Mesenchymal stem cell (in vitro differentiated cells and primary cell): ENCODE data around the gene PBX3.

ENCODE experiments used
- DNase-seq: peaks from one replicate; pipeline ENCODE4 v3.0.0-alpha.2; 2013
- H2AFZ ChIP-seq: one replicate; pipeline ENCODE4 v1.6.1; 2013; ENCODE audit warnings: low read depth, mild to moderate bottlenecking, control low read depth, inconsistent platforms, low read length, moderate library complexity
- H2AK5ac ChIP-seq: 2 replicates; pipeline ENCODE4 v1.6.1; 2013; ENCODE audit warnings: low read length, moderate library complexity, mild to moderate bottlenecking, inconsistent platforms; ENCODE audit not compliant: severe bottlenecking
- H2BK120ac ChIP-seq: one replicate; pipeline ENCODE4 v1.6.1; 2013; ENCODE audit warnings: low read depth, mild to moderate bottlenecking, inconsistent platforms, low read length, moderate library complexity
- H2BK12ac ChIP-seq, 2 experiments: one replicate each; pipeline ENCODE4 v1.6.1; 2013; ENCODE audit warnings: inconsistent platforms in 2 of 2, low read length in 2 of 2, mild to moderate bottlenecking in 2 of 2, moderate library complexity in 2 of 2, control low read depth in 1 of 2
- H2BK15ac ChIP-seq: one replicate; pipeline ENCODE4 v1.6.1; 2013; ENCODE audit warnings: mild to moderate bottlenecking, low read depth, inconsistent platforms; ENCODE audit not compliant: poor library complexity, severe bottlenecking
- H2BK5ac ChIP-seq: 2 replicates; pipeline ENCODE4 v1.6.1; 2013; ENCODE audit warnings: low read depth, mild to moderate bottlenecking, low read length, control low read depth, inconsistent platforms; ENCODE audit not compliant: poor library complexity, severe bottlenecking
- H3K14ac ChIP-seq, 2 experiments: one replicate each; pipeline ENCODE4 v1.6.1; 2013; ENCODE audit warnings: inconsistent platforms in 2 of 2, low read length in 2 of 2, control low read depth in 1 of 2, mild to moderate bottlenecking in 1 of 2, moderate library complexity in 1 of 2
- H3K18ac ChIP-seq, 2 experiments: one replicate each; pipeline ENCODE4 v1.6.1; 2013; ENCODE audit warnings: inconsistent platforms in 2 of 2, low read length in 2 of 2, control low read depth in 1 of 2, low read depth in 1 of 2, mild to moderate bottlenecking in 1 of 2
- H3K23ac ChIP-seq, 2 experiments: one replicate each; pipeline ENCODE4 v1.6.1; 2013; ENCODE audit warnings: inconsistent platforms in 2 of 2, low read length in 2 of 2, mild to moderate bottlenecking in 2 of 2, moderate library complexity in 2 of 2, control low read depth in 1 of 2
- H3K27ac ChIP-seq: 2 replicates; pipeline ENCODE4 v1.5.1; 2013; ENCODE audit warnings: mild to moderate bottlenecking, moderate library complexity, low read length, control low read depth, inconsistent platforms; ENCODE audit not compliant: poor library complexity, severe bottlenecking
- H3K27me3 ChIP-seq, 2 experiments: 2 replicates each; pipeline versions ENCODE4 v1.6.1 to v1.7.0; 2013; ENCODE audit warnings: low read length in 2 of 2, mild to moderate bottlenecking in 2 of 2, moderate library complexity in 2 of 2, control low read depth in 1 of 2, inconsistent platforms in 1 of 2; ENCODE audit not compliant: control insufficient read depth in 1 of 2, insufficient read depth in 1 of 2
- H3K36me3 ChIP-seq, 2 experiments: 2 replicates each; pipeline versions ENCODE4 v1.6.1 to v1.7.0; 2013; ENCODE audit warnings: low read length in 2 of 2, control low read depth in 1 of 2, inconsistent platforms in 1 of 2, low read depth in 1 of 2, mild to moderate bottlenecking in 1 of 2; ENCODE audit not compliant: insufficient read depth in 2 of 2, control insufficient read depth in 1 of 2
- H3K4ac ChIP-seq, 2 experiments: one replicate each; pipeline ENCODE4 v1.6.1; 2013; ENCODE audit warnings: inconsistent platforms in 2 of 2, low read length in 2 of 2, mild to moderate bottlenecking in 2 of 2, moderate library complexity in 2 of 2, control low read depth in 1 of 2, low read depth in 1 of 2
- H3K4me1 ChIP-seq: 2 replicates; pipeline ENCODE4 v1.6.1; 2013; ENCODE audit warnings: low read depth, low read length, control low read depth; ENCODE audit not compliant: control insufficient read depth, insufficient read depth
- H3K4me2 ChIP-seq: 2 replicates; pipeline ENCODE4 v1.6.1; 2013; ENCODE audit warnings: low read length, mild to moderate bottlenecking, inconsistent platforms; ENCODE audit not compliant: poor library complexity, severe bottlenecking
- H3K4me3 ChIP-seq, 2 experiments: 2 replicates each; pipeline versions ENCODE4 v1.5.1 to v1.7.0; 2013; ENCODE audit warnings: low read length in 2 of 2, mild to moderate bottlenecking in 2 of 2, control low read depth in 1 of 2, low read depth in 1 of 2; ENCODE audit not compliant: insufficient read depth in 1 of 2
- H3K79me1 ChIP-seq: replicated peaks from 2 replicates; pipeline ENCODE4 v1.6.1; 2013; ENCODE audit warnings: mild to moderate bottlenecking, control low read depth, low read length, inconsistent platforms; ENCODE audit not compliant: poor library complexity, severe bottlenecking
- H3K9ac ChIP-seq: 2 replicates; pipeline ENCODE4 v1.7.0; 2013; ENCODE audit warnings: mild to moderate bottlenecking, low read length, moderate library complexity
- H3K9me3 ChIP-seq: 2 replicates; pipeline ENCODE4 v1.7.0; 2013; ENCODE audit warnings: mild to moderate bottlenecking, low read length; ENCODE audit not compliant: control insufficient read depth
- H4K8ac ChIP-seq: one replicate; pipeline ENCODE4 v1.6.1; 2013; ENCODE audit warnings: inconsistent platforms, mild to moderate bottlenecking, low read length, moderate library complexity
- H4K91ac ChIP-seq: one replicate; pipeline ENCODE4 v1.6.1; 2013; ENCODE audit warnings: mild to moderate bottlenecking, low read length, inconsistent platforms
- WGBS: methylation state at CpG from one replicate; pipeline ENCODE4 v1.1.7; 2013; ENCODE audit warnings: mixed read lengths; 5-methylcytosine and 5-hydroxymethylcytosine counted together

Gene PBX3

DNA sequence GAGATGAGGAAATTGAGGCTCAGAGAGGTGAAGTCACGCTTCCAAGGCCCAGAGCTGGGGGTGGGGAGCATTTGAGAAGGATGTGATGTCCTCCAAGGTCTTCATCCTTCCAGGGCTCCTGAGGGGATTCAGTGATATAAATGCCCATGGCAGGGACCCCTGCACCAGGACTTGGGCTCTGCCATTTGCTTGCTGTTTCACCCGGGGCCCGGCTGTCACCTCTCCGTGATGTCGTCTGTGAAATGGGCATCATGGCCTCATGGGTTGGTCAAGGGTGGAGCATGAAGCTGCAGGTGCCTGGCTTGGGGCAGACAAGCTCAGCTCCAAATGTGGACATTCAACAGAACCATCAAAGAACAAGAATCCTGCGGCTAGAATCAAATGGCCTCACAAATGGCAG is 253.1 kb downstream of the PBX3 start:
- no peak overlapping the region for H2AK5ac ChIP-seq
- H3K4me2 ChIP-seq: no peak overlapping the region
- H2AFZ ChIP-seq: no peak overlapping the region
- H4K8ac ChIP-seq: no peak overlapping the region
- H3K18ac ChIP-seq: no peak overlapping the region
- H3K4me3 ChIP-seq: no peak overlapping the region
- H2BK5ac ChIP-seq: no peak overlapping the region
- no peak overlapping the region for H4K91ac ChIP-seq
- no peaks in the 10 kb centered on the region for H3K36me3 ChIP-seq
- no peak overlapping the region for H2BK12ac ChIP-seq
- H3K14ac ChIP-seq: no peak overlapping the region
- no peak overlapping the region for H3K27ac ChIP-seq
- no peaks in the 10 kb centered on the region for H3K4me1 ChIP-seq
- no peaks in the 10 kb centered on the region for H3K9me3 ChIP-seq
- DNase-seq: no peak
- peaks cover 26 to 43% of the 10 kb centered on the region in 2 experiments for H3K27me3 ChIP-seq
- 94% methylated on average over 6 of the region's 6 CpGs for WGBS
- H3K79me1 ChIP-seq: no peaks in the 10 kb centered on the region
- no peak overlapping the region for H3K4ac ChIP-seq
- no peak overlapping the region for H2BK15ac ChIP-seq
- H3K23ac ChIP-seq: no peak overlapping the region
- no peak overlapping the region for H3K9ac ChIP-seq
- no peak overlapping the region for H2BK120ac ChIP-seq

DNA sequence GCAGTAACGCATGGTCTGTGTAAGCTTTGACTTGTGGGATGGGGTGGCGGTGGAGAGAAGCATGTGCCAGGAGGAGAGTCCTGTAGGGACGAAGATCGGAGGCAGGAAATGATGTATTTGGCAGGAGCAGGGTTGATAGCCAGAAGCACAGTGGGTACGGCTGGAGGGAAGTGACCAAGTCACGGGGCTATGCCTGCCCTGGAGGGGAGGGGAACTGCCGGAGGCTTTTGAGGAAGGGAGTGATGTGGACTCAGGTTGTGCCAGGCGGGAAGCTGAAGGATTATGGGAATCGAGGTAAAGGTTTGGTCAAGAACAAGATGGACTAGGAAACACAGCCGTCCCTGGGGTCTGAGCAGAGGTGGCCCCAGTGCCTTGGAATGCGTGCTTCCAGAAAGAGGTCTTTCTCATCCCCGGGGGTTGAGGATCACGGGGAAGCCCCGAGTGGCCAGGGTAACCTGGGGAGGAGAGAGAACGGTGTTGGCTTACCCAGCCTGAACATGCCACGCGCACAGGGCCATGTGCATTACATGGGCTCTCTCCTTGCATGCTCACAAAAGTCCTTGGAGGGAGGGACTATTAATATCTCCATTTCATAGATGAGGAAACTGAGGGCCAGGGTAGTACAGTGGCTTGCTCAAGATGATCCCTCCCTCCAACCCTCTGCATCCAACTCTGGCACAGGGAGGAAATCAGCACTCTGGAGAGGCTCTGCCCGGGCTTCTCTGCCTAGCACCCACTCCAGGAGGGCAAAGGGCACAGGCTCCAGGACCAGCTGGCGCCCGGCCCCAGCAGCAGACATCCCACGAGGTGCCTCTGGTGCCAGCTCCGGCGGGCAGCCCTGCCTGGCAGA is 253.8 kb downstream of the PBX3 start:
- Histone ChIP-seq H2BK5ac (no peak overlapping the region), H2BK12ac (no peak overlapping the region), H2BK120ac (no peak overlapping the region), H2AK5ac (no peak overlapping the region), H3K36me3 (no peaks in the 10 kb centered on the region), H3K23ac (no peak overlapping the region), H3K4me2 (no peak overlapping the region), H3K79me1 (no peaks in the 10 kb centered on the region), H2AFZ (no peak overlapping the region), H3K18ac (no peak overlapping the region), H3K9me3 (no peaks in the 10 kb centered on the region), H3K27ac (no peak overlapping the region), H3K27me3 (peaks cover 26 to 37% of the 10 kb centered on the region in 2 experiments), H2BK15ac (no peak overlapping the region), H4K8ac (no peak overlapping the region), H3K9ac (no peak overlapping the region), H3K4me1 (no peaks in the 10 kb centered on the region), H4K91ac (no peak overlapping the region), H3K4ac (no peak overlapping the region), H3K14ac (no peak overlapping the region), H3K4me3 (no peak overlapping the region)
- WGBS: 87% methylated on average over 23 of the region's 23 CpGs
- no peak for DNase-seq

DNA sequence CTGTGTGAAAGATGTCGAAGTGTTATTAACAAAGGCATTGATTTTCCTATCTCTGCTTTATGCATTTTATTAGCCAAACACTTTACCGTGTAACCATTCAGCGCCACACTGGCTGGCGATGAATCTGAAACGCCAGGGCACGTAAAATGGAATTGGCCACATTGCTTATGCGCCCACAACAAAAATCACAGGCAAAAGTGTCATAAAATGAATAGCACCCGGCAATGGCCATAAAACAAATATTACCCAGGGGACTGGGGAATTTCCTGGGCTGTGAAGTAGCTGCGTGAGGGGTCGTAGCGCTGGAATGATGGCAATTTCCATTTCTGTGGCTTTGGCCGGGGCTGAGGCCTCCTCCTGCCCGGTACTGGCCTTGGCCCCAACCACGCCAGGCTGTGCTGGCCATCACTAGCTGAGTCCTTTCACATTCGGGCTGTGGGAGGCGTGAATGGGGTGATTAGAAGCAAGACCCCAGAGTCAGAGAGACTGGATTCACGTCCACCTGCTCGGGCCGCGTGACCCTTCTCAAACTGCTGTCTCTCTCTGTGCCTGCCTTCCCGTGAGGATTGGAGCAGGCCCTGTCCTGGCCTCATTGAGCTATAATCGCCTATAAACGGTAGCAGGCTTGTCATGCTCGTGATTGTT is 254.5 kb downstream of the PBX3 start:
- Histone ChIP-seq H3K9me3 (no peaks in the 10 kb centered on the region), H2BK15ac (no peak overlapping the region), H2BK120ac (no peak overlapping the region), H3K79me1 (no peaks in the 10 kb centered on the region), H3K23ac (no peak overlapping the region), H3K27me3 (peaks cover 26 to 32% of the 10 kb centered on the region in 2 experiments), H3K9ac (no peak overlapping the region), H2AK5ac (no peak overlapping the region), H3K27ac (no peak overlapping the region), H3K18ac (no peak overlapping the region), H3K4me2 (no peak overlapping the region), H3K36me3 (no peaks in the 10 kb centered on the region), H3K4ac (no peak overlapping the region), H3K4me1 (no peaks in the 10 kb centered on the region), H3K4me3 (no peak overlapping the region), H4K91ac (no peak overlapping the region), H2AFZ (no peak overlapping the region), H2BK5ac (no peak overlapping the region), H2BK12ac (no peak overlapping the region), H4K8ac (no peak overlapping the region), H3K14ac (no peak overlapping the region)
- whole genome bisulfite sequencing: 87% methylated on average over 24 of the region's 24 CpGs
- no peak for DNase-seq

DNA sequence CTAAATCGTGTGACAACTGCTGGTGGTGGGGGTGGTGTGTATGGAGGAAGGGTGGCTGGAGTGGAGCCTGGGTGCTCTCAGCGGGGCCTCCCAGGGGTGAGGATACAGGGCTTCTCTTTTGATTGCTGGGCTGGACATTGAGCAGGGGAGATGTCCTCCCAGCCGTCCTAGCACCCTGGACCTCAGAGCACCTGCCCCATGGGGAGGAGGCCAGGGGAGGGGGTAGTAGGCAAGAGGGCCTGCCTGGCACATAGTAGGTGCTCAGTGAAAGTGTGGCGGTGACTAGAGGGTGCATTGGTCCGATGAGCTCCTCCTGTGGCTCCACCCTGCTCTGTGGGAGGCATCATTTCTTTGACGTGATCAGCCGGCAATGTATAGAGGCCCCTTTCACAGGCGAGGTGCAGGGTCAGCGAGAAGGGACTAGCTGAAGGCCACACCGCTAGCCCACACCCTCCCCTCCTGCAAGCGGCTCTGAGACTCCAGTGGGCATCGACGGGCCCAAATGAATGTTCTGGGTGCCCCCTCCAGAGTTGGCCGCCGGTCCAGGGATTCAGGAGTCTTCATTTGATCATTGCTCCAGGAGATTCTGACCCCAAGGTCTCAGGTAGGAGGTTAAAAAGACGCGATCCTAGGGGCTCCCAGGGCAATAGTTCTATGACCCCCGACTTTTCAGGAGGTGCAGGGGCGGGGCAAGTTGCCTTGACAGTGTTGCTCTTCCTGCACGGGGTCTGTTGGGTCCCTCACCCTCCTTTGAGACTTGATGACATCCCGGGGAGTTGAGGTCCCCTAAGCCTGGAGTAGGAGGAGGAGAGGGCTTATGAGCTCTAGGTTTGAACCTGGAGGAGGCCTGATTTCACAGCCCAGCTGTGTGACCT is 255.5 kb downstream of the PBX3 start:
- Histone ChIP-seq H3K9ac (no peak overlapping the region), H4K8ac (no peak overlapping the region), H3K4me3 (no peak overlapping the region), H3K27ac (no peak overlapping the region), H3K4ac (no peak overlapping the region), H2BK120ac (no peak overlapping the region), H3K4me2 (no peak overlapping the region), H2BK15ac (no peak overlapping the region), H4K91ac (no peak overlapping the region), H3K14ac (no peak overlapping the region), H3K27me3 (peaks cover 16 to 22% of the 10 kb centered on the region in 2 experiments), H3K36me3 (no peaks in the 10 kb centered on the region), H3K9me3 (peaks cover 9% of the 10 kb centered on the region), H3K18ac (no peak overlapping the region), H3K4me1 (no peaks in the 10 kb centered on the region), H3K23ac (no peak overlapping the region), H2AFZ (no peak overlapping the region), H2BK5ac (no peak overlapping the region), H2AK5ac (no peak overlapping the region), H3K79me1 (no peaks in the 10 kb centered on the region), H2BK12ac (no peak overlapping the region)
- DNase-seq: no peak
- 85% methylated on average over 21 of the region's 21 CpGs for WGBS
